A673 (cell line): ENCODE measurements around the gene MRTFA.

Experiments
- CTCF ChIP-seq: fragments of 300-800, 200-600 bp; sonication (generic); conservative IDR thresholded peaks from 2 replicates; pipeline ENCODE4 v1.5.1; 2017; ENCODE audit warnings: low read depth, mild to moderate bottlenecking, antibody characterized with exemption, low read length, moderate library complexity, mixed read lengths
- EZH2 ChIP-seq: fragments of 200-600 bp; sonication (generic); IDR thresholded peaks from 2 replicates; pipeline ENCODE4 v1.6.1; 2017; ENCODE audit warnings: borderline replicate concordance, low read depth, mild to moderate bottlenecking, mixed read lengths, antibody characterized with exemption, low read length; ENCODE audit not compliant: poor library complexity, severe bottlenecking

GRCh38 chr22:40425082-40425481, 211.4 kb downstream of the MRTFA start:
- TF ChIP-seq EZH2 (no peak), CTCF (no peak)
